GM21360 (cell line): ENCODE results near the gene ME2.
"Not testable (repeated sequence)": the region's sequence is repeated elsewhere in the genome, so short reads cannot be mapped to it uniquely, and the experiment has no call there.

Source experiments
- ATAC-seq: cut with Tn5 transposase; IDR thresholded peaks from one replicate; pipeline ENCODE4 v1.9.1; 2021; ENCODE audit warnings: mild to moderate bottlenecking, moderate library complexity; ENCODE audit not compliant: unreplicated experiment

Gene ME2

DNA sequence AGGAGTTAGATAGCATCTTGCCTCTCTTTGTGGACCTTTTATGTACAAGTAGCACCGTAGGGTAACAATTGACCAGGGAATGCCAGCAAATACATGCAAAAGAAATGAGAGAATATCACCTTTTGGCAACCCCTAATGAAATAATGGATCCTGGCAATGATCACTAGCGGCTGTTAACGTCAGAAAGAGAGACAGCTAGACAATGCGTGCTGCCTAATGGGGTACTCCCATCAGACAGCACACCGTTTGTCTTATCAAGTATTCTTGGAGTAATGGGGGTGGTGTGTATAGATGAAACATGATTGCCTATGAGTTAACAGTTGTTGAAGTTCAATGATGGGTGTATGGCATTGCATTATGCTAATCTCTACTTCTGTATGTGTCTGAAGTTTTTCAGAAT lies 90.5 kb downstream of the ME2 start:
- no peak for ATAC-seq

DNA sequence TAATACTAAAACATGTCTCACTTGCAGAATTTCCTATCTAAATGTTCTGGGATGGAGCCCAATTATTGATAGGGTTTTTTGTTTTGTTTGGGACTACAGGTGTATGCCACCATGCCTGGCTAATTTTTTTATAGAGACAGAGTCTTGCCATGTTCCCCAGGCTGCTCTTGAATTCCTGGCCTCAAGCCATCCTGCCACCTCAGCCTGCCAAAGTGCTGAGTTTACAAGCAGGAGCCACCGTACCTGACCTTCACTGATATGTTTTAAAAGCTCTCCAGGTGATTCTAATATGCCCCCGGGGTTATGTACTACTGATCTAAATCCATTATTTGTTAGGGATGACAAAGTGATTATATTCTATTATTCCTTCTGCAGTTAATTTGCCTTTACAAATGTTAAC lies 91.1 kb downstream of the ME2 start:
- ATAC-seq: no peak

DNA sequence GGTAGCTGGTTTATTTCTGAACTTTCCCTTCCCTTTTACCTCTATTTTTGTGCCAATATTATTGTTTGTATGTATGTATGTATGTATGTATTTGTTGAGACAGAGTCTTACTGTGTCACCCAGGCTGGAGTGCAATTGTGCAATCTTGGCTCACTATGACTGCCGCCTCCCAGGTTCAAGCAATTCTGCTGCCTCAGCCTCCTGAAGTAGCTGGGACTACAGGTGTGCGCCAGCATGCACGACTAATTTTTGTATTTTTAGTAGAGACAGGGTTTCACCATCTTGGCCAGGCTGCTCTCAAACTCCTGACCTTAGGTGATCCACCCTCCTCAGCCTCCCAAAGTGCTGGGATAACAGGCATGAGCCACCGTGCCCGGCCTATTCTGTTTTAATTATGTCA lies 93.5 kb downstream of the ME2 start:
- not testable (repeated sequence) for ATAC-seq

DNA sequence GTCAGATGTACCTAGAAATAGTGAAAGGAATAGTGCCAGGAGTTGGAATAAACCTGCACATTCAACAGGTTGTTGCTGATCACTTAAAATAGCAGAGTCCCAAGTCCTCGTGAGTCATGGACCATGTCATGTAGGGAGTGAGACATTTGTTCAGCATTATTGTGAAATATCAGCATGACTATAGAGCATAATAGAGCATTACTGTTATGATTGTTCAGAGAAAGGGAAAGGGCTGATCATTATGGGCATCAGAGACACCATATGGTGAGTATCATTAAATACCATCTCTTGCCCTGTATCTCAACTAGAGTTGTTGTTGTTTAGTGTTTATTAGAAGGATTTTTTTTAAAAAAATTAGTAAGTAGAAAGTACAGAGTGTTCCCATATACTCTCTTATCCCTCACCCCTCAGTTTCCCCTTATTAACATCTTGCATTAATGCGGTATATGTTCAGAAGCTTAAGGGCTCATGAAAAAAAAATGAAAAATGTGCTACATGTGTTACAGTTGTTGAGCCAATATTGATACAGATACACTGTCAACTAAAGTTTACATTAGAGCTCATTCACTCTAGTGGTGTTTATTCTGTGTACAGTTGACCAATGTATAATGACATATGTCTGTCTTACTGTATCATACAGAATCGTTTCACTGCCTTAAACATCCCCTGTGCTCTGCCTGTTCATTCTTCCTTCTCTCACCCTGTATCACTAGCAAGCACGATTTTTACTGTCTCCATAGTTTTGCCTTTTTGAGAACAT lies 94.6 kb downstream of the ME2 start:
- no peak for ATAC-seq

DNA sequence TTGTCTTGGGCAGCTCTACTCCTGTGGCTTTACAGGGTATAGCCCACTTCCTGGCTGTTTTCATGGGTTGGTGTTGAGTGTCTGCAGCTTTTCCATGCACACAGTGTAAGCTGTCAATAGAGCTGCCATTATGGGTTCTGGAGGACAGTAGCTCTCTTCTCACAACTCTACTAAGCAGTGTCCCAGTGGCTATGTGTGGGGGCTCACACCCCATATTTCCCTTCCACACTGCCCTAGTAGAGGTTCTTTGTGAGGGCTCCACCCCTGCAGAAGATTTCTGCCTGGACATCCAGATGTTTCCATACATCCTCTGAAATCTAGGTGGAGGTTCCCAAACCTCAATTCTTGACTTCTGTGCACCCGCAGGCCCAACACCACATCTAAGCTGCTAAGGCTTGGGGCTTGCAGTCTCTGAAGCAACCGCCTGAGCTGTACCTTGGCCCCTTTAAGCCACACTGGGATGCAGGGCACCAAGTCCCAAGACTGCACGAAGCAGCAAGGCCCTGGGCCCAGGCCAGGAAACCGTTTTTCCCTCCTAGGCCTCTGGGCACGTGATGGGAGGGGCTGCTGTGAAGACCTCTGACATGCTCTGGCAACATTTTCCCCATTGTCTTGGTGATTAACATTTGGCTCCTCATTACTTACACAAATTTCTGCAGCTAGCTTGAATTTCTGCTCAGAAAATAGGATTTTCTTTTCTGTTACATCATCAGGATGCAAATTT lies 98.3 kb downstream of the ME2 start:
- no peak for ATAC-seq

- no peak for ATAC-seq
These were observed 102.5 kb downstream of the ME2 start for GRCh38 chr18:50981381-50981780.

DNA sequence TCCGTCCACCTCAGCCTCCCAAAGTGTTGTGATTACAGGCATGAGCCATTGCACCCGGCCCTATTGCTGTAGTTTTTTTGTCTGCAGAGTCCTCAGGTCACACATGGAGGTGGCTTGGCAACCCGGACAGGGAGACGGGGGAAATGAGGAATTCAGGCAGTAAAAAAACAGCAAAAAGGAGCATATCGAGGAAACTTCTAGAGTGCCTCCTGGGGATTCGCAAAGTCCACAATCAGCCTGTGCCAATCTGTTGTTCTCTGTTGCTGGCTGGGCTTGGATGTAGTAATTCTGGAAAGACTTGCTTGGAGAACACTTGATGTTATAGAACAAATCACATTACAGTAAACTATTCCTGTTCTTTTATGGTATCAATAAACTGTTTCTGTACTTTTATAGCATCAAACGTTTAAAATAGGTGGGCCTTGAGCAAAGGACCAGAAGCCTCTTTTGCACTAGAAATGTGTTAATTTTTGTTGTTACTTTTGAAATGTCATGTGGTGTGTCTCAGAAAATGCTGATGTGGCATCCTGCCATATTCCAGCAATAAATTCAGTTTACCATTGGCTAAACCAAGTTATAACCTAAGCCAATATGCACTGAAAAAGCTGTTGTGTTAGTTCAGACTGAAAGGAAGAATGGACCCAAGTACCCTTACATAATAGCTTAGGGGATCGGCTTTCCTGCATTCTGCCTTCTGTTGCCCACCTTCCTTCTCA lies 103.3 kb downstream of the ME2 start:
- no peak for ATAC-seq

- ATAC-seq: no peak
These were observed 103.9 kb downstream of the ME2 start for GRCh38 chr18:50982802-50983179.

DNA sequence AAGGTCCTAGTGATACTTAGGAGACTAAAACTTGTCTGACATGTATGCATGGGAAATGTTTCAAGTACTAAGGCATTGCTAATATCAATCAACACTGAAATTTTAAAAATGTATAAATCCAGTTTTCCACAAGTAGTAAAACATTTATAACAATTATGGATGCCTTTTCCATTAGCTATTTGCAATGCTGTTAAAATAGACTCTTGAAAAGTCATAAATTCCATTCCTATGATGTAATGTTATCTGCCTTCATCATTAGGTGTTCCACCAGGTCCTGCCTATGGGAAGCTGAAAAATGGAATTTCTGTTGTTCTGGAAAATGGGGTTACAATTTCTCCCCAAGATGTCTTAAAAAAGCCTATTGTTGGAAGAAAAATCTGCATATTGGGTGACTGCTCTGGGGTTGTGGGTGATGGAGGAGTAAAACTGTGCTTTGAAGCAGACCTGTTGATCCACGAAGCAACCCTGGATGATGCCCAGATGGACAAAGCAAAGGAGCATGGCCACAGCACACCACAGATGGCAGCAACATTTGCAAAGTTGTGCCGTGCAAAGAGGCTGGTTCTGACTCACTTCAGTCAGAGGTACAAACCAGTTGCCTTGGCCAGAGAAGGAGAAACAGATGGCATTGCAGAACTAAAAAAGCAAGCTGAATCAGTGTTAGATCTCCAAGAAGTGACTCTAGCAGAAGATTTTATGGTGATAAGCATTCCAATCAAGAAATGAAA lies 107.6 kb downstream of the ME2 start:
- no peak for ATAC-seq

DNA sequence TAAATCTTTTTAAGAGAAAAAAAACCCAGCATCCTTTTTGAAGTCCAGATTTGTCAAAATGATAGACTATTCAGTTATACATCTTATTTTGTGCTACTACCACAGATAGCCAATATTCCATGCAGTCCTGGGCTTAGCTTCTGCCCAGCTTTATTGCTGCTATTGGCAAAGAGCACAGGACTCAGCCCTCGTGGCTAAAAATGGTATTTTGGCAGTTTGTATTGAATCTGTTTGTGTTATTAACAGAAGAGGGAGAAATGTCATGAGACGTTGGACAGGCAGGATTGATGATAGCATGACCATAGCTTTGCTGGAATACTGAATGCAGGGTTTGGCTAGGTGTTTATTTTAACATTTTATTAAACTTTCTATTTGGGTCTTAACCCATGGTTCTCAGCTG lies 108.3 kb downstream of the ME2 start:
- ATAC-seq: no peak

- no peak for ATAC-seq
These were observed 110.8 kb downstream of the ME2 start for GRCh38 chr18:50989711-50990110.

GRCh38 chr18:50992351-50992762 lies 113.4 kb downstream of the ME2 start:
- ATAC-seq: no peak

GRCh38 chr18:50994031-50994430 lies 115.1 kb downstream of the ME2 start:
- no peak for ATAC-seq

DNA sequence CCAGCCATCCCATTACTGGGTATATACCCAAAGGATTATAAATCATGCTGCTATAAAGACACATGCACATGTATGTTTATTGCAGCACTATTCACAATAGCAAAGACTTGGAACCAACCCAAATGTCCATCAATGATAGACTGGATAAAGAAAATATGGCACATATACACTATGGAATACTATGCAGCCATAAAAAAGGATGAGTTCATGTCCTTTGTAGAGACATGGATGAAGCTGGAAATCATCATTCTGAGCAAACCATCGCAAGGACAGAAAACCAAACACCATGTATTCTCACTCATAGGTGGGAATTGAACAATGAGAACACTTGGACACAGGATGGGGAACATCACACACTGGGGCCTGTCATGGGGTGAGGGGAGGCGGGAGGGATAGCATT lies 124.3 kb downstream of the ME2 start:
- not testable (repeated sequence) for ATAC-seq
